HepG2 (cell line): ENCODE results near the gene TMEM266. TPM values are rescaled to one million over a fixed set of nuclear protein-coding genes. Genes with fewer than 3 reads are reported as not detected.

ENCODE experiments used
- ATAC-seq: fragments of 200-7000 bp; cut with Tn5 transposase; 3 replicates; pipeline ENCODE4 v1.9.1; 2020; ENCODE audit warnings: mild to moderate bottlenecking, moderate library complexity
- BruUV-seq: library from RNA; stranded (reverse); fragments of 400-500 nt; replicated peaks from 2 replicates; lab custom pipeline; 2021; lab: Mats Ljungman, UMichigan
- CTCF ChIA-PET: fragments of 300-600 bp; formaldehyde crosslinking; extraction: SDS; loops from one replicate; lab custom pipeline; 2021; ENCODE audit warnings: low total read pairs, inconsistent platforms, low intra/inter-chr PET ratio; lab: Yijun Ruan, JAX
- POLR2A ChIA-PET: fragments of 350-600 bp; sonication (Branson Sonifier 250); formaldehyde crosslinking; loops from one replicate; lab custom pipeline; 2020; ENCODE audit warnings: antibody characterized with exemption, inconsistent platforms; lab: Yijun Ruan, JAX
- DNase-seq: peaks from one replicate; pipeline ENCODE4 v3.0.0-alpha.2; 2015; ENCODE audit warnings: low spot score
- FAIRE-seq: peaks from 3 replicates; lab custom pipeline; 2011; peaks lifted over from hg19 to GRCh38; lab: Jason Lieb, UNC
- H2AFZ ChIP-seq: one replicate; pipeline ENCODE4 v1.6.1; 2011; ENCODE audit warnings: low read length, inconsistent platforms
- H3K27ac ChIP-seq: fragments of 300-600 bp; 3 replicates; pipeline ENCODE4 v1.8.0; 2011; ENCODE audit warnings: mixed run types, mild to moderate bottlenecking, mixed read lengths, low read length, inconsistent platforms; ENCODE audit not compliant: insufficient read depth; ENCODE audit errors: extremely low read length
- H3K27me3 ChIP-seq, 2 experiments: fragments of 200-600 bp in 1 of 2; 2 replicates in 1 of 2; 3 replicates in 1 of 2; pipeline versions ENCODE4 v1.6.0 to v1.8.0; 2011; ENCODE audit warnings: low read length in 2 of 2, mild to moderate bottlenecking in 2 of 2, moderate library complexity in 2 of 2, inconsistent platforms in 1 of 2; ENCODE audit not compliant: insufficient read depth in 2 of 2, control insufficient read depth in 1 of 2
- H3K36me3 ChIP-seq, 2 experiments: fragments of 200-600 bp in 1 of 2; replicated peaks in 1 of 2; 2 replicates in 1 of 2; 3 replicates in 1 of 2; pipeline versions ENCODE4 v1.5.1 to v1.8.0; 2011; ENCODE audit warnings: low read length in 2 of 2, inconsistent platforms in 1 of 2; ENCODE audit not compliant: insufficient read depth in 2 of 2, control insufficient read depth in 1 of 2
- H3K4me1 ChIP-seq: 2 replicates; pipeline ENCODE4 v1.5.1; 2012; ENCODE audit warnings: low read length, inconsistent platforms; ENCODE audit not compliant: insufficient read depth
- H3K4me2 ChIP-seq: 2 replicates; pipeline ENCODE4 v1.6.0; 2011; ENCODE audit warnings: low read depth, low read length, inconsistent platforms
- H3K4me3 ChIP-seq, 3 experiments: fragments of 200-600 bp in 1 of 3; sonication (generic), shearing (Covaris generic) in 1 of 3; replicated peaks in 1 of 3; 2 replicates each; pipeline ENCODE4 v1.5.1; 2011 to 2016; ENCODE audit warnings: low read length in 3 of 3, inconsistent platforms in 2 of 3, low read depth in 2 of 3, mild to moderate bottlenecking in 2 of 3, control low read depth in 1 of 3, mixed read lengths in 1 of 3; ENCODE audit not compliant: insufficient read depth in 1 of 3
- H3K79me2 ChIP-seq: one replicate; pipeline ENCODE4 v1.6.1; 2011; ENCODE audit warnings: low read length, inconsistent platforms; ENCODE audit not compliant: insufficient read depth
- H3K9ac ChIP-seq: 2 replicates; pipeline ENCODE4 v1.6.0; 2011; ENCODE audit warnings: mild to moderate bottlenecking, low read depth, low read length, inconsistent platforms; ENCODE audit not compliant: insufficient read depth
- H3K9me3 ChIP-seq: 2 replicates; pipeline ENCODE4 v1.5.1; 2012; ENCODE audit warnings: mild to moderate bottlenecking, low read length
- H4K20me1 ChIP-seq: 2 replicates; pipeline ENCODE4 v1.6.0; 2011; ENCODE audit warnings: inconsistent platforms, mild to moderate bottlenecking, low read length, moderate library complexity; ENCODE audit not compliant: insufficient read depth
- GFI1 ChIP-seq: sonication (generic); formaldehyde crosslinking; IDR thresholded peaks from 2 replicates; pipeline ENCODE4 v1.5.0; 2020; ENCODE audit warnings: missing genetic modification reagents, mild to moderate bottlenecking, borderline replicate concordance
- GZF1 ChIP-seq: sonication (generic); formaldehyde crosslinking; IDR thresholded peaks from 2 replicates; pipeline ENCODE4 v1.5.1; 2020; ENCODE audit warnings: mild to moderate bottlenecking, missing genetic modification reagents
- HNF1A ChIP-seq, 2 experiments: sonication (generic) in 1 of 2; formaldehyde crosslinking in 1 of 2; IDR thresholded peaks; 2 replicates each; pipeline versions ENCODE4 v1.4.0 to v1.6.1; 2016 to 2020; ENCODE audit warnings: borderline replicate concordance in 1 of 2, low read depth in 1 of 2, mild to moderate bottlenecking in 1 of 2, missing genetic modification reagents in 1 of 2
- MLX ChIP-seq: IDR thresholded peaks from 2 replicates; pipeline ENCODE4 v1.6.1; 2016
- RAD51 ChIP-seq: fragments of 450-650 bp; IDR thresholded peaks from 2 replicates; pipeline ENCODE4 v1.6.1; 2016; ENCODE audit warnings: borderline replicate concordance
- SRY ChIP-seq: sonication (generic); formaldehyde crosslinking; IDR thresholded peaks from 2 replicates; pipeline ENCODE4 v1.8.0; 2022; ENCODE audit warnings: mild to moderate bottlenecking, missing genetic modification reagents
- ZBED4 ChIP-seq: sonication (generic); formaldehyde crosslinking; IDR thresholded peaks from 2 replicates; pipeline ENCODE4 v1.4.0; 2020; ENCODE audit warnings: missing genetic modification reagents, borderline replicate concordance
- ZNF230 ChIP-seq: sonication (generic); formaldehyde crosslinking; IDR thresholded peaks from 2 replicates; pipeline ENCODE4 v1.4.0; 2020; ENCODE audit warnings: mild to moderate bottlenecking, missing genetic modification reagents
- ZNF367 ChIP-seq: sonication (generic); formaldehyde crosslinking; IDR thresholded peaks from 2 replicates; pipeline ENCODE4 v1.4.0; 2020; ENCODE audit warnings: missing genetic modification reagents, borderline replicate concordance
- ZNF382 ChIP-seq: sonication (generic); formaldehyde crosslinking; IDR thresholded peaks from 2 replicates; pipeline ENCODE4 v1.5.0; 2020; ENCODE audit warnings: missing genetic modification reagents, mild to moderate bottlenecking, borderline replicate concordance
- WGBS: methylation state at CpG from one replicate; pipeline ENCODE4 v1.1.6; 2017; ENCODE audit warnings: low lambda C conversion rate; 5-methylcytosine and 5-hydroxymethylcytosine counted together
- in situ Hi-C: cut with HindIII; loops from 2 replicates; pipeline ENCODE4 v1.10.0; 2017; ENCODE audit warnings: low pct_unique_long_range_greater_than_20kb; ENCODE audit not compliant: extremely low pct_ligation_motif_present
- intact Hi-C: fragments of 100-400 bp; cut with micrococcal nuclease; formaldehyde crosslinking; loops from one replicate; pipeline ENCODE4 v1.10.0; 2022; ENCODE audit not compliant: unreplicated experiment
- polyA plus RNA-seq, 8 experiments: library from polyadenylated mRNA; depleted of rRNA in 3 of 8; stranded (reverse) in 7 of 8; unstranded in 1 of 8; fragments of >200 nt; fragmentation: Illumina TruSeq in 4 of 8; extraction: Trizol in 4 of 8; gene quantifications; 2 replicates each; pipeline versions ENCODE4 v1.2.1 to v1.2.3, GENCODE V29; 2011 to 2016; ENCODE audit warnings: low read depth in 4 of 8, missing spikeins in 1 of 8, mixed read lengths in 1 of 8; ENCODE audit not compliant: insufficient read depth in 1 of 8
- total RNA-seq, 5 experiments: library from RNA; depleted of rRNA; stranded (reverse); fragments of >200 nt; fragmentation: Illumina TruSeq; extraction: Trizol; gene quantifications; 2 replicates each; pipeline ENCODE4 v1.2.3, GENCODE V29; 2016; ENCODE audit warnings: low read depth in 1 of 5

Gene TMEM266
- total and polyA plus RNA-seq, 2 of the 13 experiments (the other 11 are each of a cell fraction or from before 2014, with no cell fraction given) = 0.04 TPM; not detected in 1

GRCh38 chr15:76162036-76162398 lies 102.2 kb downstream of the TMEM266 start (continued):
- no peak for TF ChIP-seq ZNF367

- peak overlapping the region; percentile 60 for H3K4me2 ChIP-seq
- ChIA-PET POLR2A (interaction anchor here (1.2 kb wide), 1 partner anchor 23 kb away, joined by 4 read pairs; no protein-coding TSS in a partner anchor), CTCF (no interaction called here)
- H3K27ac ChIP-seq = no peak overlapping the region
- H4K20me1 ChIP-seq = no peaks in the 10 kb centered on the region
- intact Hi-C loops = no loop called here
- no peak overlapping the region for H3K9ac ChIP-seq
- no TSS peak for BruUV-seq
- FAIRE-seq (no peak), DNase-seq (no peak)
- no peaks in the 10 kb centered on the region for H3K79me2 ChIP-seq
- in situ Hi-C loops = no loop called here
- H3K27me3 ChIP-seq = peaks cover 2 to 62% of the 10 kb centered on the region in 2 experiments
- no peaks in the 10 kb centered on the region for H3K36me3 ChIP-seq
- 70% methylated on average over 2 of the region's 10 CpGs for WGBS
- peaks cover 18% of the 10 kb centered on the region for H3K4me1 ChIP-seq
- no peaks in the 10 kb centered on the region for H3K9me3 ChIP-seq
- TF ChIP-seq GFI1 (CRISPR knock-in tag) (no peak), ZNF382 (no peak), RAD51 (no peak), ZNF230 (CRISPR knock-in tag) (0 out of 2 replicates have a peak, but pooled peaks have one; percentile 28), SRY (CRISPR knock-in tag) (peak; percentile 39; the same call in 1 of the 2 replicates), MLX (no peak), HNF1A (IDR thresholded peaks at IDR 0.05; ENCODE audit: low read depth) (no peak), HNF1A (CRISPR knock-in tag; IDR thresholded peaks at IDR 0.05; ENCODE audit: borderline replicate concordance) (0 out of 2 replicates have a peak, but pooled peaks have one; percentile 20), GZF1 (no peak), ZBED4 (0 out of 2 replicates have a peak, but pooled peaks have one; percentile 13)
- TF ChIP-seq, all 625 proteins: peak for 4
- H3K4me3 ChIP-seq = peak overlapping the region in 1 of 3 experiments; percentile 57; a peak in 1 of 6 replicates
- H2AFZ ChIP-seq = no peak overlapping the region
- ATAC-seq = peak; percentile 37
Observed at GRCh38 chr15:76162784-76163456, 103.1 kb downstream of the TMEM266 start.
